Vagina (tissue), 2 donors: ENCODE results near the gene PHF11. TPM values are rescaled to one million over a fixed set of nuclear protein-coding genes. Genes with fewer than 3 reads are reported as not detected.

Experiments
- DNase-seq, 2 donors: peaks; one replicate each; pipeline ENCODE4 v3.0.0-alpha.2; 2017; ENCODE audit errors: extremely low spot score in 2 of 2
- H3K27ac ChIP-seq: fragments of 200-600 bp; sonication (generic); one replicate; pipeline ENCODE4 v1.5.1; 2019
- H3K27me3 ChIP-seq: fragments of 200-600 bp; sonication (generic); one replicate; pipeline ENCODE4 v1.5.1; 2019
- H3K36me3 ChIP-seq, 2 donors: fragments of 200-600 bp; sonication (generic); one replicate each; pipeline ENCODE4 v1.5.1; 2017 to 2019
- H3K4me1 ChIP-seq: fragments of 200-600 bp; sonication (generic); one replicate; pipeline ENCODE4 v1.5.1; 2019
- H3K4me3 ChIP-seq, 2 donors: fragments of 200-600 bp; sonication (generic); 1 replicate in 1 of 2; 2 replicates in 1 of 2; pipeline ENCODE4 v1.5.1; 2016 to 2019
- H3K9me3 ChIP-seq: fragments of 200-600 bp; sonication (generic); one replicate; pipeline ENCODE4 v1.5.1; 2019
- POLR2A ChIP-seq, 2 donors: fragments of 450-650 bp; IDR thresholded peaks; one replicate each; pipeline ENCODE4 v1.6.1; 2017; ENCODE audit warnings: antibody characterized with exemption in 2 of 2, mild to moderate bottlenecking in 2 of 2, moderate library complexity in 2 of 2
- POLR2AphosphoS5 ChIP-seq, 2 donors: sonication (generic); formaldehyde crosslinking; IDR thresholded peaks; one replicate each; pipeline ENCODE4 v1.9.0; 2017; ENCODE audit warnings: antibody characterized with exemption in 2 of 2, mild to moderate bottlenecking in 2 of 2, low read depth in 1 of 2; ENCODE audit not compliant: insufficient read depth in 1 of 2
- intact Hi-C: fragments of 100-400 bp; cut with DNase I; formaldehyde crosslinking; loops from one replicate; pipeline ENCODE4 v1.15.1; 2023
- total RNA-seq: library from RNA; depleted of rRNA; stranded (reverse); fragments of >200 nt; gene quantifications from one replicate; pipeline ENCODE4 v1.2.3, GENCODE V29; 2016
- TF ChIP-seq, protein P1 (sequence below), 3 experiments: fragments of 450-650 bp in 2 of 3; fragments of 200-600 bp in 1 of 3; sonication (generic) in 1 of 3; IDR thresholded peaks; one replicate each; pipeline ENCODE4 v1.5.1; 2017 to 2019; ENCODE audit warnings: antibody characterized with exemption in 3 of 3, mild to moderate bottlenecking in 2 of 3, moderate library complexity in 2 of 3

PHF11 gene
- total RNA-seq, 1 donor from 2014 or later: 44.9 TPM

DNA sequence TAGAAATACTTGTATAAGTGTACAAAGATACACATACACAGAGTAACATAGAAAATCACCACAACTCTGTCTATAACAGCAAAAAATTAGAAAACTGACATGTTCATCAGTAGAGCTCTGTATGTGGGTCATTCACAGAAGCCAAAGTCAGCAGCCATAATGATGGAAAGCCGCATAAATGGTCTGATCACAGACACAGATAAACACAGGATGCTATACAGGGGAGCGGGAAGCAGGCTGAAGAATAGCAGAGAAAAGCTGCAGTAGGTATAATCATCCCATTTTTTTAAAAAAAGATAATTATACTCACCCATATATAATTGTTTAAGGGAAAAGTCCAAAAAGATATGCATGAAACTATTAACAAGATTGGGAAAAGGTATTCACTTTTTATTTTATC is 58.1 kb downstream of the PHF11 start:
- Histone ChIP-seq H3K9me3 (no peaks in the 10 kb centered on the region), H3K36me3 (peaks cover 0 to 23% of the 10 kb centered on the region in 2 donors), H3K27ac (no peak overlapping the region), H3K4me1 (no peaks in the 10 kb centered on the region), H3K27me3 (no peaks in the 10 kb centered on the region), H3K4me3 (no peak overlapping the region)
- TF ChIP-seq, protein P1, sequence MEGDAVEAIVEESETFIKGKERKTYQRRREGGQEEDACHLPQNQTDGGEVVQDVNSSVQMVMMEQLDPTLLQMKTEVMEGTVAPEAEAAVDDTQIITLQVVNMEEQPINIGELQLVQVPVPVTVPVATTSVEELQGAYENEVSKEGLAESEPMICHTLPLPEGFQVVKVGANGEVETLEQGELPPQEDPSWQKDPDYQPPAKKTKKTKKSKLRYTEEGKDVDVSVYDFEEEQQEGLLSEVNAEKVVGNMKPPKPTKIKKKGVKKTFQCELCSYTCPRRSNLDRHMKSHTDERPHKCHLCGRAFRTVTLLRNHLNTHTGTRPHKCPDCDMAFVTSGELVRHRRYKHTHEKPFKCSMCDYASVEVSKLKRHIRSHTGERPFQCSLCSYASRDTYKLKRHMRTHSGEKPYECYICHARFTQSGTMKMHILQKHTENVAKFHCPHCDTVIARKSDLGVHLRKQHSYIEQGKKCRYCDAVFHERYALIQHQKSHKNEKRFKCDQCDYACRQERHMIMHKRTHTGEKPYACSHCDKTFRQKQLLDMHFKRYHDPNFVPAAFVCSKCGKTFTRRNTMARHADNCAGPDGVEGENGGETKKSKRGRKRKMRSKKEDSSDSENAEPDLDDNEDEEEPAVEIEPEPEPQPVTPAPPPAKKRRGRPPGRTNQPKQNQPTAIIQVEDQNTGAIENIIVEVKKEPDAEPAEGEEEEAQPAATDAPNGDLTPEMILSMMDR (IDR thresholded peaks at IDR 0.05): no peak
- TF ChIP-seq POLR2A (IDR thresholded peaks at IDR 0.05) (no peak), POLR2AphosphoS5 (IDR thresholded peaks at IDR 0.05; ENCODE audit: insufficient read depth in 1 of 2, low read depth in 1 of 2) (no peak)
- intact Hi-C loops: no loop called here
- DNase-seq: no peak

DNA sequence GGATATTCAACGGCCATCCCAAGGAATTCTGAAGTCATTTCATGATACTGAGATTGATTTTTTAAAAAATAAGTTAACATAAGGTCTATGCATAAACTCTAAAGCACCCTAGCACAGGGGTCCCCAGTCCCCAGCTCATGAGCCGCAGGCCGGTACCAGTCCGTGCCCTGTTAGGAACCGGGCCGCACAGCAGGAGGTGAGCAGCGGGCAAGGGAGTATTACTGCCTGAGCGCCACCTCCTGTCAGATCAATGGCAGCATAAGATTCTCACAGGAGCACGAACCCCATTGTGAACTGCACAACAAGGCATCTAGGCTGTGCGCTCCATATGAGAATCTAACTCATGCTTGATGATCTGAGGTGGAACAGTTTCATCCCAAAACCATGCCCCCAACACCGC is 58.6 kb downstream of the PHF11 start:
- H3K36me3 ChIP-seq: peaks cover 0 to 25% of the 10 kb centered on the region in 2 donors
- intact Hi-C loops: no loop called here
- no peak for DNase-seq
- no peak overlapping the region for H3K4me3 ChIP-seq
- no peaks in the 10 kb centered on the region for H3K27me3 ChIP-seq
- H3K4me1 ChIP-seq: no peaks in the 10 kb centered on the region
- no peak overlapping the region for H3K27ac ChIP-seq
- no peaks in the 10 kb centered on the region for H3K9me3 ChIP-seq
- TF ChIP-seq, protein P1 (IDR thresholded peaks at IDR 0.05): no peak
- no peak for TF ChIP-seq POLR2A (IDR thresholded peaks at IDR 0.05)

DNA sequence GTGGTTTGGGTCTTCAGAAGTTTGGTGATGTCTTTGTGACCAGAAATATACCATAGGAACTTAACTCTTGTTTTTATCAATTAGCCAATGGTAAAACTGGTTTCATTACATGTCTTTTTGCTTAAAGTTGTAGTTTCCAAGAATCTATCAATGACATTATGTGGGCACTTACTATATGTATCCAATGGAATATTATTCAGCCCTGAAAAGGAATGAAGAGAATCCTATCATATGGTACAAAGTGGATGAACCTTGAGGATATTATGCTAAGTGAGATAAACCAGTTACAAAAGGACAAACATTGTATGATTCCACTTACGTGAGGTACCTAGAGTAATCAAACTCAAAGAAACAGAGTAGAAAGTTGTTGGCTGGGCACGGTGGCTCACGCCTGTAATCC is 63.3 kb downstream of the PHF11 start:
- intact Hi-C loops: no loop called here
- Histone ChIP-seq H3K36me3 (peaks cover 0 to 16% of the 10 kb centered on the region in 2 donors), H3K27ac (no peak overlapping the region), H3K4me3 (no peak overlapping the region), H3K27me3 (no peaks in the 10 kb centered on the region), H3K4me1 (no peaks in the 10 kb centered on the region), H3K9me3 (no peaks in the 10 kb centered on the region)
- TF ChIP-seq, protein P1 (IDR thresholded peaks at IDR 0.05): no peak
- no peak for TF ChIP-seq POLR2A (IDR thresholded peaks at IDR 0.05)
- TF ChIP-seq POLR2AphosphoS5 (IDR thresholded peaks at IDR 0.05; ENCODE audit: insufficient read depth in 1 of 2, low read depth in 1 of 2): no peak
- DNase-seq: no peak

DNA sequence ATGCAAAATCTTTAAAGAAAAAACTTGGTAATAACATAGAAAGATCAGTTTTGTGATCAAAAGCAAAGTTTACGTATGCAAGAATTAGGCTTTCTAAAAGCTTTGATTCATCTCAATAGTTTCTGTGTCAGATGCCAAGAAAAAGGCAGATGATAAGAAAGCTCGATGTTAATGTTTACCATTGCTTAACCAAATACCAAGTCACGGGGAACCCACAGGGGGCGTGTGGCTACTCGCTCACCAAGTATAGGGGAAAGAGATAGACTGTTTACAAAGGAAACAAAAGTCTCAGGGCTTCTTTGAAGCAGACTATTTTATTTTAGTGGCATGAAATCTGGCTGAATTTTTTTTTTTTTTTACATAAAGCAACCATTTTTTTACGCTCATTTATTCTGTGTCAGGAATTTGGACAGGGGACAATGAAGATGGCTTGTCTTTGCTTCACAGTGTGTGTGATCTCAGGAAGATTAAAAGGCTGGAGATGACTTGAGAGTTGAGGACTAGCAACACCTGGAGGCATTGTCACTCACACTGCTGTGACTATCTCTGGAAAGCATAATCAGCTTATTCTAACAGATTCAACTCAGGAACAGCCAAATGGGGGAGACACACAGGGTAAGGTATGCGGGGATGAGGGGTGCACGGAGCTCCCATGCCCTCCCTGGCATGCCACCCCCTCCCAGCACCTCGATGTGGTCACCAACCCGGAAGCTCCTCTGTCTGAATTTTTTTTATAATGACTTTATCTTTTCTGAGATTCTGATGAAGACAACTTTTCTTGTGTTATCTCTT is 64.7 kb downstream of the PHF11 start:
- intact Hi-C loops: no loop called here
- Histone ChIP-seq H3K27me3 (no peaks in the 10 kb centered on the region), H3K4me1 (no peaks in the 10 kb centered on the region), H3K9me3 (no peaks in the 10 kb centered on the region), H3K36me3 (peaks cover 0 to 16% of the 10 kb centered on the region in 2 donors), H3K27ac (no peak overlapping the region), H3K4me3 (no peak overlapping the region)
- no peak for DNase-seq
- TF ChIP-seq POLR2AphosphoS5 (IDR thresholded peaks at IDR 0.05; ENCODE audit: insufficient read depth in 1 of 2, low read depth in 1 of 2): no peak
- TF ChIP-seq, protein P1 (IDR thresholded peaks at IDR 0.05): no peak
- TF ChIP-seq POLR2A (IDR thresholded peaks at IDR 0.05): no peak

DNA sequence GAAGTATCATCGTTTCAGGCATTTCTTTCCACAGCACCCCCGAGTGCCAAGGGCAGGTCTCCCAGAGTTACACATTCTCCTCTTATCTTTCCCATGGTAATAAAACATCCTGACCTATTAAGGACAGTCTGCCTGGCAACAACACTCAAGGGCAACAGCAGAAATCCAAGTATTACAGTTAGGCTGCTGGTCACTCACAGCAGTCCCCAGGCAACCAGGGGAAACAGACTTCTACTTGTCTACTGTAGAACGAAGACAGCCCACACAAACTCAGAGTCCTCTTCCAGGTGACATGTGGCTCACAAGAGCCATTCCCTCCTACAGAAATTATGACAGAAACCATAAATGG is 65.3 kb downstream of the PHF11 start:
- DNase-seq: no peak
- no peak for TF ChIP-seq POLR2A (IDR thresholded peaks at IDR 0.05)
- TF ChIP-seq POLR2AphosphoS5 (IDR thresholded peaks at IDR 0.05; ENCODE audit: insufficient read depth in 1 of 2, low read depth in 1 of 2): no peak
- TF ChIP-seq, protein P1 (IDR thresholded peaks at IDR 0.05): no peak
- intact Hi-C loops: no loop called here
- Histone ChIP-seq H3K36me3 (peaks cover 0 to 16% of the 10 kb centered on the region in 2 donors), H3K4me1 (no peaks in the 10 kb centered on the region), H3K9me3 (no peaks in the 10 kb centered on the region), H3K4me3 (no peak overlapping the region), H3K27me3 (no peaks in the 10 kb centered on the region), H3K27ac (no peak overlapping the region)
